LNCAP (cell line): Measurements from ENCODE around the gene FOLR1.

Experiments
- CTCF ChIP-seq: fragments of 450-650 bp; IDR thresholded peaks from 2 replicates; pipeline ENCODE4 v1.5.1; 2017; ENCODE audit warnings: mild to moderate bottlenecking

FOLR1 gene

DNA sequence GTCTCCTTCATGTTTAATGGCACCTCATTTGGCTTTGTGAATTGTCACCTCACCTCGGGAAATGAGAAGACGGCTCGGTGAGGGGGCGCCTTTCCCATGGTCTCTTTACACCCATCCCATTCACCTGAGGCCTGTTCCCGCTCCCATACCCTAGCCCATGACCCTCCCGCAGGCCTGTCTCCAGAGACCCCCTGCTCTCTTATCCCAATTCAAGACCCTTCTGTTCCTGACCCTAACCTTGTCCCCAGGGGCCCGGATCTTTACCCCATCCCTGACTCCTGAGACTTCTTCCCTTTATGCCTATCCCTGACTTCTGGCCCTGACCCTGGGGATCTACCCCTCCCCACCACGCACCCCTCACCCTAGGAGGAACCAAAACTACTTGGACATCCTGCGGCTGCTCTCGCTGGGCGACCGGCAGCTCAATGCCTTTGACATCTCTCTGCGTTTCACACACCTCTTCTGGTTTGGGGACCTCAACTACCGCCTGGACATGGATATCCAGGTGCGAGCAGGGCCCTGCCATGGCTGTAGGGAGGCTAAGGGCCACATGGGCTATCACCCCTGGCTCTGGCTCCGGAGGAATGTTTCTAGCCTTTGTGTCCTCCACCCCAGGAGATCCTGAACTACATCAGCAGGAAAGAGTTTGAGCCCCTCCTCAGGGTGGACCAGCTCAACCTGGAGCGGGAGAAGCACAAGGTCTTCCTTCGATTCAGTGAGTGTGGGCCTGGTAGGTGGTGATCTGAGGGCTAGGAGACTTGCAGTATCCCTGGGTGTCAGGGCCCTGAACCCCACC, 40.5 kb downstream of the FOLR1 start:
- TF ChIP-seq CTCF, result no peak

DNA sequence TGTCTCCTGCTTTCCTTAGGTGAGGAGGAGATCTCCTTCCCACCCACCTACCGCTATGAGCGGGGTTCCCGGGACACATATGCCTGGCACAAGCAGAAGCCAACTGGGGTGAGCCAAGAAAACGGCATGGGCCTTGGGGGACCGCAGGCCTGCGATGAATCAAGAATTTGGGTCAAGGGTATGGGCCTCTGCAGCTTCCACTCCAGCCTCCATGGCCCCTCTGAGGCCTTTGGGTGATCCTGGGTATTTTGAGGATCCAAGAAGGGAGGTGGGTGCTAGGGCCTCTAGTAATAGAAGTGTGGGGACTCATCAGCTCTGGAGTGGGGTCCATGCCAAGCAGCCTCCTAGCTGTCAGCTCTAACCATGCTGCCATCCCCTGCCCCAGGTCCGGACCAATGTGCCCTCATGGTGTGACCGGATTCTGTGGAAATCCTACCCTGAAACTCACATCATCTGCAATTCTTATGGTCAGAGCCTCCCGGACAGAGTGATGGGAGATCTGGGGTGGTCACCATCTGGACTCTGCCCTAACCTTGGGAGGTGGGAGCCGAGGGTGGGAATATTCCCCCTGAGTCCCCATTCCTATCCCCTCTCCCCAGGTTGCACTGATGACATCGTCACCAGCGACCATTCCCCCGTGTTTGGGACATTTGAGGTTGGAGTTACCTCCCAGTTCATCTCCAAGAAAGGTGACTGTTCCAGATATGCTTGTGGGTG, 41.3 kb downstream of the FOLR1 start:
- TF ChIP-seq CTCF, result no peak

DNA sequence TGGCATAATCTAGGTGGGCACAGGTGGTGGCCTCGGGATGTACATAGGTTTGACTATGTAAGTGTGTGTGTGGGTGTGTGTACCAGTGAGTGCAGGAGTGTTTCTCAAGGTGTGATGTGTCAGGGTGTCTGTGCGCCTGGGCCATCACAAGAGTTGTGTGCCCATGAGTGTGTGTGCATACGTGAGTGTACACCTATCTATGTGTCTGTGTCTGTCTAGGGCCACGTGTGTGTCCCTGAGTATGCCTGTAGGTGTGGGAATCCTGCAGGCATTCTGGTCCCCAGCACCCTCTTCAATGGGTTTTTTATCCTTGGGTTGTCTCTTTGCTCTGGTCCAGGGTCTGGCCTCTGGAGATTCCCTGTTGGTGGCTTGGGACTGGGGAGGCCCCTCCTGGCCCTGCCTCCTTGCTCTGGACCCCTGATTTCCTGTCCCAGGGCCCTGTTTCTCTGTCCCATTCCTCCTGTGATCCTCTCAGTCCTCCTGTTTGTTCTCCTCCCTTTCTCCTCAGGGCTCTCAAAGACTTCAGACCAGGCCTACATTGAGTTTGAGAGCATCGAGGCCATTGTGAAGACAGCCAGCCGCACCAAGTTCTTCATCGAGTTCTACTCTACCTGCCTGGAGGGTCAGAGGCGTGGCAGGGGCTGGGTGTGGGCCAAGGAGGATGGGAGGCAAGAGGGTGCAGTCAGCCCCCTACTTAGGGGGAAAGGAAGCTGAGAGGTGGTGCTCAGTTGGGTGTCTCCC, 42.0 kb downstream of the FOLR1 start:
- TF ChIP-seq CTCF, result no peak

- no peak for TF ChIP-seq CTCF
Measured at GRCh38 chr11:72234514-72234830, 42.5 kb downstream of the FOLR1 start.

- no peak for TF ChIP-seq CTCF
Measured at GRCh38 chr11:72234920-72235319, 43.0 kb downstream of the FOLR1 start.

DNA sequence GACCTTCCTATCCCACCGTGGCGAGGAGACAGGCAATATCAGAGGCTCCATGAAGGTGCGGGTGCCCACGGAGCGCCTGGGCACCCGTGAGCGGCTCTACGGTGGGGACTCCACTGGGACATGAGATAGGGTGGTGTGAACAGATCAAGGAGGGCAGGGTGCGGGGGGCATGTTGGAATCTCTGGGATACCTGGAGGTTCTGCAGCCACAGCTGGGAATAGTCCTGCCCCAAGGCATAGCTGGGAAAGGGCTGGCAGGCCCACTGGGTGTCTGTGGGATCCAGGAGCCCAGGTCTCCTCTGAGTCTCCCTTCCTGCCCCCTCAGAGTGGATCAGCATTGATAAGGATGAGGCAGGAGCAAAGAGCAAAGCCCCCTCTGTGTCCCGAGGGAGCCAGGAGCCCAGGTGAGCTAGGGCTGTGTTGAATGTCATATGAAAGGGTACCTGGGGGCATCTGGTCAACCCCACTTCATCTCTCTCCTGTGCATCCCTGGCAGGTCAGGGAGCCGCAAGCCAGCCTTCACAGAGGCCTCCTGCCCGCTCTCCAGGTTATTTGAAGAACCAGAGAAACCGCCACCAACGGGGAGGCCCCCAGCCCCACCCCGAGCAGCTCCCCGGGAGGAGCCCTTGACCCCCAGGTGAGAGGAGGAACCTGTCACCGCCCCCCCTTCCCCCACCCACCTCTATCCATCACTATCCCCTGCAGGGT, 43.6 kb downstream of the FOLR1 start:
- no peak for TF ChIP-seq CTCF

DNA sequence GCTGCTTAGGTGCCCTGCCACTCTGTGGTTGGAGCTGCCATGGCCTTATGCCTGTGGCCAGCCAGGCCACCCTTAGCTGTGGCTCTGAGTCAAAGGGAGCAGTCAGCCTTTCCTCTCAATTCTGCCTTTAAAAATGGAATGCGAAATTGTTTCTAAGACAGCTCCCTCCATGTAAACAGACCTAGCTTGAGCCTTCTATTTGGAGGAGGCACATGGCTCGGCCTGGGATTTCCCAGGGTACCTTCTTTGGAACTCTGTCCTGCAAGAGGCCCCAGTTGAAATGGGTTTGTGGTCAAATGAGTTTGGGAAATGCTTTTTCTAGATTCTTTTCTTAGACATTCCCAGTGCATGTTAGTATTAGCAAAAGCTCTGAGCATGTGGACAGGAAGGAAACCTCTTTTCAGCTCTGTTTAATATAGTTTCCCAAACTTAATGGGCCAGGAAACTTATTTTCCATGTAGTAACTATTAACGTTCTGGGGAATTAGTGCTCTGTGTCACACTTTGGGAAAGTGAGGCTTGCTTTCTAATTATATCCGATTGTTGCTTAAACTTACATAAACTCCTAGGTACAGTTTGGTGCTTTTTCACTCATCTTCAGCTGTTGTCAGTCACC, 44.2 kb downstream of the FOLR1 start:
- no peak for TF ChIP-seq CTCF
